K562 (cell line): ENCODE results near the gene ADARB2.

Experiments
- FOXP1 ChIP-seq: sonication (generic); formaldehyde crosslinking; IDR thresholded peaks from 2 replicates; pipeline ENCODE4 v1.8.0; 2022; ENCODE audit warnings: mild to moderate bottlenecking, missing genetic modification reagents
- NFYB ChIP-seq: IDR thresholded peaks from 2 replicates; pipeline ENCODE4 v1.6.1; 2011; ENCODE audit warnings: mild to moderate bottlenecking, moderate library complexity; ENCODE audit not compliant: insufficient read length; ENCODE audit errors: extremely low read depth
- POLR3G ChIP-seq: IDR thresholded peaks from 2 replicates; pipeline ENCODE4 v1.6.1; 2011; ENCODE audit not compliant: insufficient read length, insufficient replicate concordance; ENCODE audit errors: extremely low read depth
- RERE ChIP-seq: sonication (generic); formaldehyde crosslinking; IDR thresholded peaks from 2 replicates; pipeline ENCODE4 v1.8.0; 2023; ENCODE audit warnings: missing genetic modification reagents, mild to moderate bottlenecking, borderline replicate concordance
- TF ChIP-seq, protein P1 (sequence below), 2 experiments: fragments of 150-350 bp in 1 of 2; IDR thresholded peaks; 2 replicates each; pipeline ENCODE4 v1.6.1; 2012 to 2016; ENCODE audit warnings: low read depth in 2 of 2, low read length in 2 of 2, mild to moderate bottlenecking in 1 of 2, moderate library complexity in 1 of 2
- TF ChIP-seq, protein P2 (sequence below): sonication (generic); formaldehyde crosslinking; IDR thresholded peaks from 2 replicates; pipeline ENCODE4 v1.8.0; 2022; ENCODE audit warnings: missing genetic modification reagents, mild to moderate bottlenecking, moderate library complexity, borderline replicate concordance
- TF ChIP-seq, protein P3 (sequence below), 3 experiments: IDR thresholded peaks in 2 of 3; conservative IDR thresholded peaks in 1 of 3; 2 replicates each; pipeline ENCODE4 v1.5.1; 2011 to 2012; ENCODE audit warnings: low read length in 3 of 3, mild to moderate bottlenecking in 3 of 3, control low read depth in 2 of 3, improper control_type of control experiment in 1 of 3, inconsistent platforms in 1 of 3, low read depth in 1 of 3, mixed read lengths in 1 of 3, moderate library complexity in 1 of 3; ENCODE audit not compliant: insufficient read depth in 2 of 3

DNA sequence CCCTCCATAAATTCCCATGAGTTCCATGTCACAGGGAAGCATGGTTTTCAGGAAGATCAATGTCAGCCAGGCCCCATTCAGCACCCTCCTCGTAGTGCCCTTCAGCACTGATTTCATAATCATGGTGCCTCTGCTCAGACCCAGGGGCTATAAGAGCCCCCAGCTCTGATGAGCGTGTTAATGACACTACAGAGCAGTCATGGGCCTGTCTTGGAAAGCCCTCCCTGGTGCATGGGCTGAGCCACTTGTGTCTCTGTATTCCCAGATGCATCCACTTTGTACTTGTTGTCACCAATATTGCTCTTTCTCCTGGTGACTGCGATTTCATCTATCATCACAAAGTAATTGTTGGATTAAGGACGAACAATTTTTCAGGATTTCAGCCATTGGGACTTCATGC lies 154.6 kb downstream of the ADARB2 start:
- TF ChIP-seq, protein P1, sequence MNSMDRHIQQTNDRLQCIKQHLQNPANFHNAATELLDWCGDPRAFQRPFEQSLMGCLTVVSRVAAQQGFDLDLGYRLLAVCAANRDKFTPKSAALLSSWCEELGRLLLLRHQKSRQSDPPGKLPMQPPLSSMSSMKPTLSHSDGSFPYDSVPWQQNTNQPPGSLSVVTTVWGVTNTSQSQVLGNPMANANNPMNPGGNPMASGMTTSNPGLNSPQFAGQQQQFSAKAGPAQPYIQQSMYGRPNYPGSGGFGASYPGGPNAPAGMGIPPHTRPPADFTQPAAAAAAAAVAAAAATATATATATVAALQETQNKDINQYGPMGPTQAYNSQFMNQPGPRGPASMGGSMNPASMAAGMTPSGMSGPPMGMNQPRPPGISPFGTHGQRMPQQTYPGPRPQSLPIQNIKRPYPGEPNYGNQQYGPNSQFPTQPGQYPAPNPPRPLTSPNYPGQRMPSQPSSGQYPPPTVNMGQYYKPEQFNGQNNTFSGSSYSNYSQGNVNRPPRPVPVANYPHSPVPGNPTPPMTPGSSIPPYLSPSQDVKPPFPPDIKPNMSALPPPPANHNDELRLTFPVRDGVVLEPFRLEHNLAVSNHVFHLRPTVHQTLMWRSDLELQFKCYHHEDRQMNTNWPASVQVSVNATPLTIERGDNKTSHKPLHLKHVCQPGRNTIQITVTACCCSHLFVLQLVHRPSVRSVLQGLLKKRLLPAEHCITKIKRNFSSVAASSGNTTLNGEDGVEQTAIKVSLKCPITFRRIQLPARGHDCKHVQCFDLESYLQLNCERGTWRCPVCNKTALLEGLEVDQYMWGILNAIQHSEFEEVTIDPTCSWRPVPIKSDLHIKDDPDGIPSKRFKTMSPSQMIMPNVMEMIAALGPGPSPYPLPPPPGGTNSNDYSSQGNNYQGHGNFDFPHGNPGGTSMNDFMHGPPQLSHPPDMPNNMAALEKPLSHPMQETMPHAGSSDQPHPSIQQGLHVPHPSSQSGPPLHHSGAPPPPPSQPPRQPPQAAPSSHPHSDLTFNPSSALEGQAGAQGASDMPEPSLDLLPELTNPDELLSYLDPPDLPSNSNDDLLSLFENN (IDR thresholded peaks at IDR 0.05; ENCODE audit: low read depth in 2 of 2, low read length in 2 of 2), result no peak
- no peak for TF ChIP-seq RERE (CRISPR knock-in tag)
- no peak for TF ChIP-seq FOXP1 (CRISPR knock-in tag)
- TF ChIP-seq POLR3G, result no peak
- no peak for TF ChIP-seq NFYB
- TF ChIP-seq, protein P2, sequence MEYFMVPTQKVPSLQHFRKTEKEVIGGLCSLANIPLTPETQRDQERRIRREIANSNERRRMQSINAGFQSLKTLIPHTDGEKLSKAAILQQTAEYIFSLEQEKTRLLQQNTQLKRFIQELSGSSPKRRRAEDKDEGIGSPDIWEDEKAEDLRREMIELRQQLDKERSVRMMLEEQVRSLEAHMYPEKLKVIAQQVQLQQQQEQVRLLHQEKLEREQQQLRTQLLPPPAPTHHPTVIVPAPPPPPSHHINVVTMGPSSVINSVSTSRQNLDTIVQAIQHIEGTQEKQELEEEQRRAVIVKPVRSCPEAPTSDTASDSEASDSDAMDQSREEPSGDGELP (CRISPR knock-in tag), result no peak
- TF ChIP-seq, protein P3, sequence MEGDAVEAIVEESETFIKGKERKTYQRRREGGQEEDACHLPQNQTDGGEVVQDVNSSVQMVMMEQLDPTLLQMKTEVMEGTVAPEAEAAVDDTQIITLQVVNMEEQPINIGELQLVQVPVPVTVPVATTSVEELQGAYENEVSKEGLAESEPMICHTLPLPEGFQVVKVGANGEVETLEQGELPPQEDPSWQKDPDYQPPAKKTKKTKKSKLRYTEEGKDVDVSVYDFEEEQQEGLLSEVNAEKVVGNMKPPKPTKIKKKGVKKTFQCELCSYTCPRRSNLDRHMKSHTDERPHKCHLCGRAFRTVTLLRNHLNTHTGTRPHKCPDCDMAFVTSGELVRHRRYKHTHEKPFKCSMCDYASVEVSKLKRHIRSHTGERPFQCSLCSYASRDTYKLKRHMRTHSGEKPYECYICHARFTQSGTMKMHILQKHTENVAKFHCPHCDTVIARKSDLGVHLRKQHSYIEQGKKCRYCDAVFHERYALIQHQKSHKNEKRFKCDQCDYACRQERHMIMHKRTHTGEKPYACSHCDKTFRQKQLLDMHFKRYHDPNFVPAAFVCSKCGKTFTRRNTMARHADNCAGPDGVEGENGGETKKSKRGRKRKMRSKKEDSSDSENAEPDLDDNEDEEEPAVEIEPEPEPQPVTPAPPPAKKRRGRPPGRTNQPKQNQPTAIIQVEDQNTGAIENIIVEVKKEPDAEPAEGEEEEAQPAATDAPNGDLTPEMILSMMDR (IDR thresholded peaks at IDR 0.05 in 2 of 3, conservative IDR thresholded peaks at IDR 0.05 in 1 of 3; ENCODE audit: insufficient read depth in 2 of 3, low read depth in 1 of 3, low read length in 3 of 3), result no peak
